ENCODE data around the gene EHD1. TPM values are rescaled to one million over a fixed set of nuclear protein-coding genes. Genes with fewer than 3 reads are reported as not detected.

EHD1 gene
- total RNA-seq, 1 experiment from 2014 or later = 73.5 TPM

GRCh38 chr11:64874308-64875240, 3.8 kb downstream of the EHD1 start:
- DNase-seq (ENCODE audit: low read depth) = peak; percentile 93

- no peak for DNase-seq (ENCODE audit: low read depth)
Observed at GRCh38 chr11:64872790-64873488, 5.5 kb downstream of the EHD1 start.

GRCh38 chr11:64871492-64871891, 6.9 kb downstream of the EHD1 start:
- no peak for DNase-seq (ENCODE audit: low read depth)

GRCh38 chr11:64870893-64871466, 7.4 kb downstream of the EHD1 start:
- no peak for DNase-seq (ENCODE audit: low read depth)

- peak; percentile 95 for DNase-seq (ENCODE audit: low read depth)
Observed at GRCh38 chr11:64870176-64870892, 8.1 kb downstream of the EHD1 start.

- no peak for DNase-seq (ENCODE audit: low read depth)
Observed at GRCh38 chr11:64869571-64870175, 8.7 kb downstream of the EHD1 start.

- DNase-seq (ENCODE audit: low read depth) = peak; percentile 99
Observed at GRCh38 chr11:64868904-64869570, 9.4 kb downstream of the EHD1 start.

GRCh38 chr11:64867748-64868462, 10.5 kb downstream of the EHD1 start:
- no peak for DNase-seq (ENCODE audit: low read depth)

- no peak for DNase-seq (ENCODE audit: low read depth)
Observed at GRCh38 chr11:64866173-64866491, 12.3 kb downstream of the EHD1 start.

- peak; percentile 78 for DNase-seq (ENCODE audit: low read depth)
Observed at GRCh38 chr11:64865286-64866172, 12.9 kb downstream of the EHD1 start.

- DNase-seq (ENCODE audit: low read depth) = peak; percentile 91
Observed at GRCh38 chr11:64864473-64865285, 13.7 kb downstream of the EHD1 start.

GRCh38 chr11:64864135-64864472, 14.3 kb downstream of the EHD1 start:
- no peak for DNase-seq (ENCODE audit: low read depth)

GRCh38 chr11:64863391-64864060, 14.9 kb downstream of the EHD1 start:
- no peak for DNase-seq (ENCODE audit: low read depth)

GRCh38 chr11:64862987-64863390, 15.4 kb downstream of the EHD1 start:
- DNase-seq (ENCODE audit: low read depth) = no peak

- DNase-seq (ENCODE audit: low read depth) = no peak
Observed at GRCh38 chr11:64861227-64861975, 17.0 kb downstream of the EHD1 start.

- no peak for DNase-seq (ENCODE audit: low read depth)
Observed at GRCh38 chr11:64859542-64860414, 18.6 kb downstream of the EHD1 start.

Data from LHCN-M2 (cell line).